Lower leg skin (tissue), 4 donors: ENCODE data around the gene THBS3. TPM values are rescaled to one million over a fixed set of nuclear protein-coding genes. Genes with fewer than 3 reads are reported as not detected.

Source experiments
- DNase-seq, 2 donors: peaks; one replicate each; pipeline ENCODE4 v3.0.0-alpha.2; 2019; ENCODE audit warnings: low spot score in 2 of 2
- H3K4me3 ChIP-seq: fragments of 200-600 bp; sonication (generic); 2 replicates; pipeline ENCODE4 v1.5.1; 2017; ENCODE audit warnings: mild to moderate bottlenecking, low read depth; ENCODE audit not compliant: poor library complexity, severe bottlenecking
- POLR2A ChIP-seq, 2 donors: fragments of 450-650 bp; IDR thresholded peaks; one replicate each; pipeline ENCODE4 v1.6.1; 2016 to 2017; ENCODE audit warnings: antibody characterized with exemption in 2 of 2, mild to moderate bottlenecking in 1 of 2, moderate library complexity in 1 of 2
- WGBS, 2 donors: methylation state at CpG; one replicate each; pipeline ENCODE4 v1.1.5; 2018; 5-methylcytosine and 5-hydroxymethylcytosine counted together
- intact Hi-C: fragments of 100-400 bp; cut with DNase I; formaldehyde crosslinking; loops from one replicate; pipeline ENCODE4 v1.15.0; 2023; ENCODE audit warnings: low total_unique reads
- total RNA-seq, 4 donors: library from RNA; depleted of rRNA; stranded (reverse); fragments of >200 nt; gene quantifications; one replicate each; pipeline ENCODE4 v1.1.0, GENCODE V29; 2016
- TF ChIP-seq, protein P1 (sequence below), 3 donors: fragments of 450-650 bp; IDR thresholded peaks; one replicate each; pipeline ENCODE4 v1.5.1; 2016; ENCODE audit warnings: antibody characterized with exemption in 3 of 3, mild to moderate bottlenecking in 3 of 3, moderate library complexity in 2 of 3

THBS3 gene
- 10 to 100 TPM; 15.6 to 26.6 (median 20.2) TPM for total RNA-seq

DNA sequence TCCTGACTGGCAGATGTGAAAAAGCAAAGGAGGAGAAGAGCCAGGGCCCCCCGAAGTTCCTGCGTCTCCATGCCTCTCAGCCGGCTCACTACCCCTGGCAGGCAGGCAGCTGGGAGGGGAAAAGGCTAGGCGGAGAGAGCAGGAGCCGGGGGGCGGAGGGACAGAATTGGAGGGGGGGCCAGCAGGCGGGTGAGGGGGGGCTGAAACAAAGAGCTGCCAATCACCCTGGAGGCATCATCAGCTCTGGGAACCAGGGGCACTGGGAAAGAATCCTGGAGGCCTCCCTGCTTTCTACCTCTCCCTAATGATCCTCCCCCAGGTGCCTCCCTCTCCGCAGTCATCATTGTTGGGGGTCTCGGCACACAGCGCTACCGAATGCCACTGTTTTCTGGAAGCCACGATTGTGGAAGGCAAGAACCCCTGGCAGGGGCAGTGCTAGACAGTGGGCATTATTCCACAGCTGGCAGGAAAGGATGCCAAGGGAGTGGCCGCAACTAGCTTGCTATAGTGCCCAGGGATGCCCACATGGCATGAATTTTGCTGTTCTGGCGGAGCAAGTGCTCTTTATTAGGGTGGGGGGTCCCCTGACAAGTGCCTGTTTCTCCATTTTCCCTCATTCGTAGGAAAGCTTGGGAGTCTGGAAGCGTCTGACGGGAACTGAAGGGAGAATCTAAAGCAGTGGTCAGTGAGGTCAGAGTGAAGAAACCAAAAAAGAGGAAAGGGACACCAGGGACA lies at the start of gene THBS3:
Gene THBS3, minus strand, starts transcription at position 92 of the 735 bp plus-strand sequence. Its CDS starts 21 bp downstream, at position 71.
- peak within 1 kb of the TSS; percentile 87 for H3K4me3 ChIP-seq
- DNase-seq, result no peak
- intact Hi-C loops, result no loop called here
- 6 to 11% methylated on average over 16 to 17 of the region's 17 CpGs for WGBS, 2 donors
- TF ChIP-seq POLR2A (IDR thresholded peaks at IDR 0.05), result no peak
- TF ChIP-seq, protein P1, sequence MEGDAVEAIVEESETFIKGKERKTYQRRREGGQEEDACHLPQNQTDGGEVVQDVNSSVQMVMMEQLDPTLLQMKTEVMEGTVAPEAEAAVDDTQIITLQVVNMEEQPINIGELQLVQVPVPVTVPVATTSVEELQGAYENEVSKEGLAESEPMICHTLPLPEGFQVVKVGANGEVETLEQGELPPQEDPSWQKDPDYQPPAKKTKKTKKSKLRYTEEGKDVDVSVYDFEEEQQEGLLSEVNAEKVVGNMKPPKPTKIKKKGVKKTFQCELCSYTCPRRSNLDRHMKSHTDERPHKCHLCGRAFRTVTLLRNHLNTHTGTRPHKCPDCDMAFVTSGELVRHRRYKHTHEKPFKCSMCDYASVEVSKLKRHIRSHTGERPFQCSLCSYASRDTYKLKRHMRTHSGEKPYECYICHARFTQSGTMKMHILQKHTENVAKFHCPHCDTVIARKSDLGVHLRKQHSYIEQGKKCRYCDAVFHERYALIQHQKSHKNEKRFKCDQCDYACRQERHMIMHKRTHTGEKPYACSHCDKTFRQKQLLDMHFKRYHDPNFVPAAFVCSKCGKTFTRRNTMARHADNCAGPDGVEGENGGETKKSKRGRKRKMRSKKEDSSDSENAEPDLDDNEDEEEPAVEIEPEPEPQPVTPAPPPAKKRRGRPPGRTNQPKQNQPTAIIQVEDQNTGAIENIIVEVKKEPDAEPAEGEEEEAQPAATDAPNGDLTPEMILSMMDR (IDR thresholded peaks at IDR 0.05), result no peak

DNA sequence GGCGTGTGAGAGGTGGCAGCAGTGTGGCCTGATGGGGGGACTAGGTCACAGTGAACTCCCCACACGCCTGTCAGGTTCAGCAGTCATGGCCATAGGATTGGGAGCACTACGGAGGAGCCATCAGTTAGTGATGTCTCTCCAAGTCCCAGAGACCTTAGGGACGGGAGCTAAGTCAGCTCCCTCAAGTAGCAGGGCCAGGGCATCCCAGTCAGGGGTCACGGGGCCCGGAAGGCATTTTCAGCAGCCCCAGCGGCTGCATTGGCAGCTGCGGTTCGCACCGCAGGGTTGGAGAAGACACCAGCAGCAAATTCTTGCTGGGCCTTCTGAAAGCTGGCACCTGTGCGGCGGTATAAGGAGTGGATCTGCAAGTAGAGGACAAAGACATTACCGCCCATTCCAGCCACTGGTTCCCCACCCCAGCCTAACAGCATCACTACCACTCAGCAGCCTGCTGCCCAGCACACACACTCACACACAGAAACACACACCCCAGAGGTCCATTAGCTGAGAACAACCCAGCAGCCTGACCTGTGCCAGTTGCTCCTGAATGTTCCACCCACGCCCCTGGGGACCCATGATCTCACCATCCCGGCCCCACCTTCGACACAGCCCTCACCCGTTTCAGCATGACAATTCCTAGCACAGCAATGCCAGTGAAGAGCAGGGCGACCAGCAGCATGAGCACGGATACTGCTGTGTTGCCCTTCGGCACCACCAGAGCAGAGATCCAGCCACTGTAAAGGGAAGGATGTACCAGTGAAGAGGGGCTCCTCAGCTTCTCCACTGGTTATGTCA lies 48.6 kb upstream of the THBS3 start:
- no peak overlapping the region for H3K4me3 ChIP-seq
- 50 to 63% methylated on average over 12 to 19 of the region's 20 CpGs for WGBS, 2 donors
- no peak for DNase-seq
- intact Hi-C loops, result no loop called here
- TF ChIP-seq, protein P1 (IDR thresholded peaks at IDR 0.05), result no peak
- no peak for TF ChIP-seq POLR2A (IDR thresholded peaks at IDR 0.05)

DNA sequence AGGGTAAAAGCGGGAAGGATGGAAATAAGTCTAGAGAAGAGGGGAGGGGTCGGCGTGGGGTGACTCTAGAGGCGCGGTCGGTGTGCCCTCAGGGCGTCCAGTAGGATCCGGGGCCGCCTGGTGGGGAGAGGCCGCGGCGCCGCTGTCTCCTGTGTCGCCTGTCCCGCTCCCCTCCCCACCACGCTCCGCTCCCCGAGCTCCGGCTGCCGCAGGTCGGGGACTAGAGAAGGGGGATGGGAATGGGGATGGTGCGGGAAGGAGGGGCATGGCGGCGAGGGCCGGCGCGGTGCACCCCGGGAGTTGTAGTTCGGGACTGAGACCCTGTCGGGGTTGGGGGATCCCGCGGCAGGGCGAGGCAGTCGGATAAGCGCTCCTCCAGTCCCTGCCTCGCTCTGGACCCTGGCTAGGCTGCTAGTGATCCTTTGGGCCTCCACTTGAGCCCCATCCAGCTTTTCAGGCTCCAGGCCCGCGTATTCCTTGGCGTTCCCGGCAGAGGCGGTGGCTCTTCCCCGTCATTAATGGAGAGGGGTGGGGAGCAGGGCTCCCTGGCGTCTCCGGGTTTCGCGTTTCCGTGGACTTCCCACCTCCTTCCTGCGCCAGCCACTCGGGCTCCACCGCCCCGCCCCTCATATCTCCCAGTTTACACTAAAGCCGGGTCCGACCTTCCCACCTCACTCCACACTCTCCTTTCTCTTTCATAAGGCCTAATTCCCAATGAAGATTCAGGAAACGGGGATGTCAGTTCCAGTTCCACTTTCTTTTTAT lies 47.7 kb upstream of the THBS3 start, which contains the start of gene ENTREP3:
Gene ENTREP3, minus strand, starts transcription at position 241 of the 765 bp plus-strand sequence. CDS start 606 bp downstream, outside the sequence.
- intact Hi-C loops, result no loop called here
- 1 to 2% methylated on average over 52 to 54 of the region's 54 CpGs for WGBS, 2 donors
- peak within 1 kb of the TSS; percentile 51 for H3K4me3 ChIP-seq
- TF ChIP-seq, protein P1 (IDR thresholded peaks at IDR 0.05), result no peak
- TF ChIP-seq POLR2A (IDR thresholded peaks at IDR 0.05), result no peak
- peak; percentile 86 to 97 for DNase-seq

GRCh38 chr1:155254714-155255242 lies 47.1 kb upstream of the THBS3 start:
- TF ChIP-seq, protein P1 (IDR thresholded peaks at IDR 0.05), result no peak
- TF ChIP-seq POLR2A (IDR thresholded peaks at IDR 0.05), result no peak

DNA sequence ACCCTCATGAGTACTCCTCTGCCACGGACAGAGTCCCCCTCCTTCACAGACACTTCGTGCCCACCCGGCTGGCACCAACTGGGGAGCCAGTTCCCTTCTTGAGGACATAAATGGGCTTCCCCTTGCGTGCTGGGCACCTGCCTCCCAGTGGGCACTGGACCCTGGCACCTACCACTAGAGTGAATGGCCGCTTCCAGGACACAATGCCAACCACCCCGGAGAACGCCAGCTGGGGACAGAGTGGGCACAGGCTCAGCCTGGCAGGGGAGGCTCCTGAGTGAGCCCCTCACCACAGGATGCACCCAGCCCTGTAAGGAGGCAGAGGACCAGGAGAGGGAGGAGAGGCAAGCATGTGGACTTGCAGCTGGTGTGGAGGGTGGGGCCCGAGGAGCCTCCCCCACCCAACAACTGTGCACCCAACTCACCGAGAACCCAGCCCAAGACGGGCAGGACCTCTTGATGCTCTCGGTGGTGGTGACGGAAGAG lies 46.6 kb upstream of the THBS3 start:
- intact Hi-C loops, result loop anchor here (5.0 kb wide), 1 partner anchor 68 kb away; the partner anchor contains the start of gene RUSC1
- 34 to 42% methylated on average over 12 of the region's 12 CpGs for WGBS, 2 donors
- DNase-seq, result no peak
- no peak overlapping the region for H3K4me3 ChIP-seq
- no peak for TF ChIP-seq POLR2A (IDR thresholded peaks at IDR 0.05)
- TF ChIP-seq, protein P1 (IDR thresholded peaks at IDR 0.05), result no peak

More at GRCh38 chr1:155254714-155255242, 47.1 kb upstream of the THBS3 start:
- WGBS, 2 donors, result 1 to 4% methylated on average over 17 to 34 of the region's 35 CpGs
- H3K4me3 ChIP-seq, result peak overlapping the region; percentile 51
- DNase-seq, result no peak
- intact Hi-C loops, result loop anchor here (5.0 kb wide), 1 partner anchor 68 kb away; the partner anchor contains the start of gene RUSC1
